HG03135 (cell line): ENCODE data around the gene SRPRB.

Experiments used
- ATAC-seq: cut with Tn5 transposase; IDR thresholded peaks from one replicate; pipeline ENCODE4 v1.9.1; 2021; ENCODE audit warnings: mild to moderate bottlenecking, moderate library complexity; ENCODE audit not compliant: unreplicated experiment

The SRPRB gene

DNA sequence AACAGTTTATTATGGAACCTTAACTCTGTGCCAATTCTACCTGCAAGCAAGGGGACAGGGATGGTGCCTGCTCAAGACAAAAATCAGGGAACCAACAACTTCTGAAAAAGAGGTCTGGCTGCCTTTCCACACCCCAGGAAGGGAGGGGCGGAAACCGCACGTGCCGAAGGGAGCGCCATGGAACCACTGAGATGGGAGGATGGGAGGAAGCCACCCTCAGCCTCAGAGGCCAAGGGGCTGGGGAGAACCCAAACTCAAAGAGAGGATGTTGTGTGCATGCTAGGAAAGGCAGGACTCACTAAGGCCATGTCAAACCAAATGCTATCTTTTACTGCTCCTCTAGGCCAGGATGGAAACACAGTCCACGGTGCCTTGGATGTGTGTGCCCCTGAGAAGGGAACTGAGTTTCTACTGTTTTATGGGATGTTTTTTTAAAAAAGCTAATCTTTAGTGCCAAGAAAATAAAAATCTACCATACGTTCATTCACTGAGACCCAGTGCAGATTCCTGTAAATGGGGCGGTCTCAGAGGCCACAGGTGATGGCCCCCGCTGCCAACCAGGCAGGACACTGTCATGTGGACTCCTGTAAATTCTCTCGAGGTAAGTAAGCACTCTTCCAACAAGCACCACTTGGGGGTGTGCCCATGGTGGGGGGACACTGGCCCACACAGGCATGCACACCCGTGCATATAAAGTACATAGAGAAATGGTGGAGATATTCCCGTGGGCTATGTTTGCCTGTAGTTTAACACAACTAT, 20.5 kb downstream of the SRPRB start:
- no peak for ATAC-seq

DNA sequence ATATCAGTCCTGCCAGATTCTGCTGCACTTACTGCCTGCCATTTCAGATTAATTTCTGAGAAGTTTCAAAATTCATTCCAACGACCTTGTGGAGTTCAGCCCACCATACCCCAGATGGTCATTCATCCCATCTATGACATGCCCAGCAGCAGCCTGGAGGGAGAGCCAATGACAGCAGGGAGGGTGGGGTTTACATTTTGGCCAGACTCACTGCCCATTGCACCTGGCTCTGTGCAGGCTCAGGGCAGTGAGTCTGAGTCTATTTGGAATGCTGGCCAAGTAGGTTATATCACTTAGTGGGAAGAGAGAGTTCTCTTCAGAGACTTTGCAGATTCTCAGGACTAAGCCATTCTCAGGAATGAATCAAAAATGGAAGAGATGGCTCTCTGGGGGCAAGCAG, 21.5 kb downstream of the SRPRB start:
- no peak for ATAC-seq

DNA sequence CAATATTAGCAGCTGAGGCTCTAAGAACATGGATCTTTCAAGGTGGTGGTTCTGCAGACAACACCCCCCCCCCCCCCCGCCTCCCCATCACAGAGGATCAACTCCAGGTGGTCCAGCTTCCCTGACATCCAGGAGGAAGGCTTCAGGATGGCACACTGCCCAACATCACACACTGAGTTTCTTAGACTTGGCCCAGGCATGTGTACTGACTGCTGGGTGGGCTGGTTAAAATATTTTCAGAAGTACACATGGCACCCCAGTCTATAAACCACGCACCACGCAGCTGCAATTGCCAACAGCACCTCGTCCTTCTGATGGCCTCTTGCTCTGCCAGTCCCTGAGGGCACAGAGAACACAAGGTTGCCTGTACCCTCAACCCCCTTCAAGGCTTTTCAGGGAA, 22.1 kb downstream of the SRPRB start:
- no peak for ATAC-seq

DNA sequence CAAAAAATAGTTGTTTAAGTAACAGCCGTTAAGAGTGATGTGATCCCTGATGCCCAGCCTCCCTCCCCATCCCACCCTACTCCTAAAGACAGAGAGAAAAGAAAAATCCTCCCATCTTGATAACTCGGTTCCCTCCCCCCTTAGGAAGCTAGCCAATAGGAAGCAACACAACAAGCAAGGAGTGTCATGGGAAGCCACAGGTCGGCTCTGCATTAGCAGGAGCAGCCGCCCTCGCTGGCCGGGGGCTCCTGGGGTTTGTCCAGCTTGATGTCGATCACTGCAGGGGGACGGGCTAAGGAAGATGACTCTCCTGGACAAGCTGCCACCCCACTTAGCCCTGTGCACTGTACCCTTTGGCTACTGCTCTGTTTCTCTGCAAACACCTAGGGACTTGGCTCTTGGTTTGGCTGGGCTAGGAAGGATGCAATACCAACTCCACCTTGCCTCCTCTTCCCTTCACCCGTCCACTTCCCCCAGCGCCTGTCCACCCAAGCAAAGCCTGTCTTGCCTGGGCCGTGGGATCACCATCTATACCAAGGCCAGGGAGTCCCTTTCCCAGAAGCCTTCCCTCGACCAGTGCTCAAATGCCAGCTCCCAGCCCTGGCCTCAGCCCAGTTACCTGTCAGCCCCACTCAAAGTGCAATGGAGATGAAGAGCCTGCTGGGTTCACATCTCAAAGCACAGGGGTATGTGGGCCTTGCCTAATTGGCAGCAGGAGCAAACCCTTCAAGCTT, 23.1 kb downstream of the SRPRB start:
- no peak for ATAC-seq

DNA sequence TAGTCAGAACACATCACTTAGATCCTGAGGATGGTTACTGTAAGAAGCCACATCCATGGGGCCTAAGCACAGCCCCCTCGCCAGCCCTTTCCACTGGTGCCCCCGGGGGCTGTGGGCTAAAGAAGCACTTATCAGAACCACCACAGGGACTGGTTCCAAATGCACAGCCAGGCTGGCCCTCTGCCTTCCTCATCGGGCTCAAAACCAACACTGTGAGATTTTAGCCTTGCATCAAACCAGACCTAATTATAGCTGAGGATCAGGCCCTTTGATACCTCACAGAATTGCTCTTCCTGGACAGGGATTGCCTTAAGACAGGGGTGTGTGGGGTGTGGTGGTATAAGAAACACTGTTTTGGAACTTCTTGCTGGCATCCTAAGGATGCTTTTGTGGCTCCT, 23.7 kb downstream of the SRPRB start:
- no peak for ATAC-seq

DNA sequence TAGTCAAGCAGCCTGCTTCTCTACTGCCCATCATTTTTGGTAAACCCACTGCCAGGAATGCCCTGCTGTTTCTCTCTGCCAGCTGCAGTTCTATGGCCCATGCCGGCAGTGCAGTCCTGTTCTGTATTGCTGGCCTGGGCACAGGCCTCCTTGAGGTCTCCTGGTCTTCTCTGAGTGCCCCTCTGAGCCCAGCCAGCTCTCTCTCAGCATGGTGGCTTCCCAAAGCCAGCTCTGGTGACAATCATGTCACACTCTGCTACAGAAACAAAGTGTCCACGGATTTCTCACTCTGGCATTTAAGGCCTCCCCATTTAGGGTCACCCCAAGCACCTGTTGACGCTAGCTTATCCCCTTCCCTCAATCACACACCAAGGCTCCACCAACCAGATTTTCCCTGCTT, 24.5 kb downstream of the SRPRB start:
- no peak for ATAC-seq

DNA sequence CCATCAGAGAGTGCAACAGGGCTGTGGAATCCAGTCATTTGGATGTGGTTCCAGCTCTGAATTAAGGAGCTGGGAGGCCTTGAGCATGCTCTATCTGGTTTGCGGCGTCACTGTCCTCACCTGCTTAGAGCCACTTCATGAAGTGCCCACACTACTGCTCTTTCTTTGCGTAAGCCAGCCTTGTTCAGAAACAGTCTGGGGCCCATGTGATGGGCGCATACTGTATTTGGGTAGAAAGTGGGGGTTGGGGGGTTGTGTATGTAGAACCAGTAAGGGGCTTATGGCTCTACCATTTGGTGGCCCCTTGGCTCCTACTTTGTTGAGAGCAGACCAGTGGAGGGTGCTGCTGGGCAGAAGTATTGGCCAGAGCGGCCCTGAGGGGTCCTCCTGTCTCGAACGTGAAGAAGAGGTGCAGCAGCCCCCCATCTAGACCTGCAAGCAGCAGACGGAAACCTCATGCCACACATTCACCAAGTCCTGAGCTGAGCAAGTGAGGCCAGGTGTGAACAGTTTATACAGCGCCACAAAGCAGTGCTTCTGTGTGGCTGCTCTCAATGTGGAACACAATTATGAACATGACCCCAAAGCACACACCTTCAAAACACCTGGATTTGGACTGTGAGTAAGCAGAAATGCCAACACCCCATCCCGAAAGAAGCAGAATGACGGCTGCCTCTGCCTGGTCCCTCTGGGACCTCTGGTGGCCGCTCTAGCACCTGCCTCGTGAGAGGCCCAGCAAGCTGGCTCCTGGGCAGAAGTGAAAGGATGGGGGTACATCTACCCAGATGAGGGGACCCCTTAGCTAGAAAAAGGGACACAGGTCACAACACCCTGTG, 26.6 kb downstream of the SRPRB start:
- ATAC-seq: no peak

DNA sequence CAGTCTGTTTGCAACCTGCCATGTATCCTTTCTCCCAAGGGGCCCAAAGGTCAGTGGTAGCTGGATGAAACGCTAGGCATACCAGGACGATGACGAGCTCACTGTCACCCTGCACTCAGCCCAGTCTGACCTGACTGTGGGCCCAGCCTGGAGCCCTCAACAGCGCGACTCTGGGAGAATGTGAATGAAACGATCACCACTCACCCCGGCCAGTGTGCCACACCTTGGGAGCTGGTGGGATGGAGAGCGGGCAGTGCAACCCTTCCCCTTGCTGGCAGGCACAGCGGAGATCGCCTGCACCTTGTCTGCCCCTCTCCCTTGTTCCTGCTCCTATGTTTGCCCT, 27.2 kb downstream of the SRPRB start:
- ATAC-seq: no peak

DNA sequence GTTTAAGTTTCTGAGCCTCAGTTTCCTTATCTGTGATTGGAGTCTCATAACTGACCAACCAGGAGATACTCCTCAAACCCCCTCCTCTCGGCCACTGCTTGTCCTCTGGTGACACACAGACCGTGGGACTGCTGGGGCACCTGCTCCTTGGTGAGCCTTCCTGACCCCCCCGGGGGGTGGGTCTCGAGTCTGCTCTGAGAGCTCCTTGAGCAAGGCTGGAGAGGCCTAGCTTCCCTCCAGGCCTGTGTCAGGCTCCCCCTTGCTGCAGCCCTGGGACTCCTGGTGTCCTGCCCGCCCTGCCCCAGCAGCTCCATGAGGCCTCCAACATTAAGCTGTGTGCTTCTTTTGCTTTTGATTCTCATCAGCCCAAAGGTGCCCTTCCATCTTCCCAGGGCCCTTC, 27.7 kb downstream of the SRPRB start:
- no peak for ATAC-seq

DNA sequence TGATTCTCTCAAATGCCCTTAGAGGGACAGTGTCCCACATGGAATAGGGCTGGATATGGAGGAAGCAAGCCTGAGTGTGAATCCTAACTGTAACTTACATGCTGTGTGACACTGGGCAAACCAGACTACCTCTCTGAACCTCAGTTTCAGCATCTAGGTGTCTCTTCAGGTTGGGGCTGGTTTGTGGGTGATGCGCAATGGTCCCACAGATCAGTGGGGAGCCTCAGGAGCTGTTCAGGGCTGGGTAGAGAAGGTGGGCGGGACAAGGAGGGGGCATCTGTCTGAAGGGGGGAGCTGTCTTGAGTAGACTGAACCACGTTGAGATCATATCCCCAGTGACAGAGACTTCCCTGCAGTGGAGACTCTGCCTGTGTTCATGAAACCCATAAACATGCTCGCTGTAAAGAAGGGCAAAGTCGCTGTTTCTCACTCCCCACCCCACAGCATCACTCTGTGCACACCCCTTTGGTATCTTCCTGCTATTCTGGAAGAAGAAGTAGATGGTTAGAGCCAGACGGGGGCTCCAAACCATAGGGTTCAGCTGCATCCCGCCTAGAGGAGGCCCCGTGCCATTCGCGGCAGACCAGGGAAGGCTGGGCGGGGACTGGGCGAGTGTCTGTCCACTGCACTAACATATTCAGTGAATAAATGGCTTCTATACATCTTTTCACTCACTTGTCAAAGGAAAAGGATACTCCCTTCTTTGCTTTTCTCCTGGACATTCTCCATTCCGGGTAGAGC, 28.4 kb downstream of the SRPRB start:
- ATAC-seq: no peak

DNA sequence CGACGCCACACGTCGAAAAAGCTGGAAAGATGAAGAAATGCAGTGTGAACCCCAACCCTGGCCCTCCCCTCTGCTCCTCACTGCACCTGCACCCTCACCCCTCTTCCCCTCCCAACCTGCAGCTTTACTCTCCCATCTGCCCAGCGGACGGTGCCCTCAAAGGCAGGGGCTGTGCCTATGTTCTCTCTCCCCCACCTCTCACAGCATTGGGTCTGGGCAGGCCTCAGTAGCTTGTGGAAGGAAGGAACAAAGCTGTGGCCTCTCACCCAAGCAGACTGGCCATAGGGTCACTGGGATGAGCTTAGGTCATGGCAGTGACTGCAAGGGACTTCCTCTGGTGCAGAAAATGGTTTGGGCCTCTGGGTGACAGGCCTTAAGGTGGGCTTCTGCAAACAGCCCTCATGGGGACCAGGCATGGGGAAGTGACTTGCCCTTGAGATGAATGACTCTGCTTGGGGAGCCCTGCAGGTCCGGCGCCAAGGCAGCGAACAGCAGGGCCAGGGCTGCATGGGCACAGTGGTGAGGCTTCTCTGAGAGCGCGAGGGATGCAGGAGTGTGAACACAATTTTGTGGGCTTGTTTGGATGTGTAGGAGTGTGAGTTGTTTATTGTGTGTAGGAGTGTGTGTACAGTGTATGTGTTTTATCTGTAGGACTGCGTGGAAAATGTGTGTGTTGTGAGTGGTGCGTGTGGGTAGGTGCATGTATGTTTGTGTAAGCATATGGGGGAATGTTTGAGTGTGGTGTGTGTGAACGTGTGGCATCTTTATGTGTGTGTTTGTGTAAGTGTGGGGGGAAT, 29.2 kb downstream of the SRPRB start:
- ATAC-seq: no peak

DNA sequence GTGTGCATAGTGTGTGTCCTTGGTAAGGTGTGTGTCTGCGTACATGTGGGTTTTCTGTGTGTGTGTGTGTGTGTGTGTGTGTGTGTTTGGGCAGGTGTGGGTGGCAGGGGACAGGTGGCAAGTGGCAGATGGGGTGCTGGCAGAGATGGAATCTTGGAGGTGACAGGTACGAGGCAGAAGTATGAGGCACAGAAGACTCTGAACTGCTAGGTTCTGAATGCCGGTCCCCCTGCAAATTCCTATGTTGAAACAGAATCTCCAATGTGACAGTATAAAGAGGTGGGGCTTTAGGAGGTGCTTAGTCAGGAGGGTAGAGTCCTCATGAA, 29.8 kb downstream of the SRPRB start:
- ATAC-seq: no peak

DNA sequence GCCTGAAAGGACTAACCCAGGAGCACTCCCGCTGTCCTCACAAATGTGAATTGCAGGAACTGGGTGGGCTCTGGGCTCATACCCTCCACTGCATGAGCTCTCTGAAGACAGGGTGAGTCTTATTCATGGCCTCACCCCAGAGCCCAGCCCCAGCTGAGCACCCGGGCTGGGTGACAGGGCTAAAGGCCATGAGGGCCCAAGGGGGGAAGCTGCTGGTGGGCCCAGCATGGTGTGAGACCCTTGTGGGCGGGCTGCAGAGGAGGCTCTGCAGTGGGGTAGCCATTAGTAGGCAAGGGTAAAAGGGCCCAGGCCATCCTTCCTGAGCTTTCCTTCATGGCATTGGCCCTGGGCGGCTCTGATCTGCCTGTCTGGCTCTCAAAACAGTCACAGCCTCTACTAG, 30.3 kb downstream of the SRPRB start:
- ATAC-seq: no peak

DNA sequence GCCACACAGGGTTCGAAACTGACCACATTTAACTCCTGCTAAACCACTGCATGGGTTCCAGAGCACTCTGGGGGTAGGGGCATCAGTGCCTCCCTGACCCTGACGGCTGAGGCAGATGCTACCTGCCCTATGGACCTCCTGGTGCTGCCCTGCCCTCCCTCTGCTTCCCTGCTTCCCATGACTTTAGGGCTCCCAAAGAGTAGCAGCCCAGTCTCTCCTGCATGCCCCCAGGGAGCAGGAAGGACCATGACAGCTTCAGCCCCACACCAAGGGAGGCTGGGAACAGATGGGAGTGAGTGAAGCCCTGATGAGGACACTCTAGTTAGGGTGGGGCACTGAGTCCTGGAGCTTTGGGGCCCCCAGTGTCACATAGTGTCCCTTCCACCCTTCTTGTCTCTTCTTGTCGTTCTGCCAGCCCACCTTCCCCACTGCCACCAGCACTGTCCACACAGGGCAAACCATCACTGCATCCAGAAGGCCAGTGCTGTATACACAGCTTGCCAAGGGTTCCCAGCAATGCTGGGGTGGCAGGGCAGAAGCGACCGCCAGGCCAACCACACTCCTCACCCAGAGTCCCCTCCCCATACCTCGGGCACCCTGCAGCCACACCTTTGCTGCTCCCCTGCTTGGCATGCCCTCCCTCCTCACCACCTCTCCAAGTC, 31.0 kb downstream of the SRPRB start:
- no peak for ATAC-seq

DNA sequence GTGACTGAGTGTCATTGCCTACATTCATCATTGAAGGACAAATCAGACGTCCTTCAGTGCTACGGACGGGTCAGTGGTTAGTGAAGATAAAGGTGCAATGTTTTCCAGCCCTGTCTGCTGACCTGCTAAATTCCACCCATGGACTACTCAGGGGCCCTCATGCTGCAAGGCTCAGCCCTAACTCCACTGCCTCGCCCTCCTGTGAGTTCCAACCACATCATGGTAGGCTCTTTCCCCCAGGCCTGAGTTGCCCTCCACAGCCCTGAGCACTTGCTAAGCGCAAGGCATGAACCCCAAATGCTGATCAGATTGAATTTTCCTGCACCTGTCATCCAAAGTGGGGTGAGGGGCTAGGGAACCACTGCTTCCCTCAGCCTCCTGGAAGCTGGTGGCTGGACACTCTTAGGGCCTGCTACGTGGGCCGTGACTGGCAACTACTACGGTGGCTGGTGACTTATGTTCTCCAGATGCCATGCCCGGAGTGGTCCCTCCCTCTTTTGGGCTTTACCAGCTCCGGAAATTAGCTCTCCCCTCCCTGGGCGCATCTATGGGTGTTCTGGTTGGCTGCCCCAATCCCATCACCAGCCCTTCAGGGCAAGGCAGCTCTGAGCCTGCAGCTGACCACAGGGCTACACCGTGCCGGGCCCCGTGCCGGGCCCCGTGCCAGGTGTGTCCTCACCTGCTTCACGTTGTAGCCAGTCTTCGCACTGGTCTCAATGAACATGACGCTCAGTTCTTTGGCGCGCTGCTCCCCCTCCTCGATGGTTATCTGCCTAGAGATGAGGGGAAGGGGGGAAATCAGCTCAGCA, 32.1 kb downstream of the SRPRB start:
- no peak for ATAC-seq

DNA sequence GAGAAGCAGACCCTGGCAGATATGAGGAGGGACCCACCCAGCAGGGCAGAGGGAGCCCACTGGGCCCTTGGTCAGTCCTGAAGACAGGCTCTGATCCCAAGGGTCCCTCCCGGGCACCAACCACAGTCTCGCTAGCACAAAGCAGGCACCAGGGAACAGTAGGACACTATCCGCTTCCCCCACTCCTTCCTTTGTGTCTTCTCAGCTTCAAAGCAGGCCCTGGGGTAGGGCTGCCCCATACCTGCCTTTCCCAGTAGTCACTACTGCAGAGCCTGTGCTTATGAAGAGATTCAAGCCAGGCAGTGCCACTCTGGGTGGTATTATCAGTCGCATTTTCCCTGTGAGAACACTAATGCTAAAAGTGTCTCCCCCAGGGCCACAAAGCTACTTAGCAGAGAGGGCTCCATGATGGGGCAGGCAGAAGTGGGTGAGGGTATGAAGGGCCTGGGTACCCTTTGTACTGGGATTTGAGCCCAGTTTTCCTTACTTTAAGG, 32.7 kb downstream of the SRPRB start:
- no peak for ATAC-seq

DNA sequence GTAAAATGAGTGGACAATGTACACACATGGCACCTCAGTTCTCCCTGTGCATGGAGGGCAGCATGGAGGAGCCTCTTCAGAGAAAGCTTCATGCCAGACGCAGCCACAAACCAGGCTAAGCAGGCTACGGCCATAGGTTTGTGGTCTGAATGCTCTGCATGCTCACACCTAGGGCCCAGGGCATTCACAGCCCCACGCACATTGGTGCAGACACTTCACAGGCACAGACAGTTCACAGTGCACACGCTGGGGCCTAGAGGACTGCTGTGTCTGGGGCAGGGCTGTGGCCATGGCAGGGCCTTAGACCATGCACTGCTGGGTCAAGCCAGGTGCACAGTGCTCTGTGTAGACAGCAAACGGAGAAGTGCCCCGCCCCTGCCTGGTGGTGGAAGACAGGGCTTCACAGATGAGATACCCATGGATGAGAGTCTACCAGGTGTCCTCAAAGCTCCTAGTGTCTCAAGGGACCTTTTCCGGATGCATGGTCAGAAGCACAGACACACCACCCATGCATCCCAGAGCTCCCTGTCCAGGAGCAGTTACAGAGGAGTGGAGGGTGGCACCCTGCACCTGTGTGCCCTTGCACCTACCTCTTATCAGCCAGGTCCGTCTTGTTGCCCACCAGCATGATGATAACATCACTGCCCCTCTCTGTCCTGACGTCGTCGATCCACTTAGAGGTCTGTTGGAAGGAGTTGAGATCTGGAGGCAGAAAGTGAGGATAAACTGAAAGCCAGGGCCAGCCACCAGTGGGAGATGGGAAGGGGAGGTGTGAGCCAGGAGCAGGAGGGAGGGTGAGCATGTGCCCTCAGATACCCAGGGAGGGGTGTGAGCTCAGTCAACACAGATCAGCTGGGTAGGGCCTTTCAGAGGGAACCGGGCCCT, 33.5 kb downstream of the SRPRB start:
- no peak for ATAC-seq
